Posterior cingulate gyrus (tissue), 11 donors: ENCODE data around the gene EIPR1.

Source experiments
- DNase-seq, 10 donors: peaks; one replicate each; pipeline versions ENCODE4 v3.0.0 to v3.0.0-alpha.2; 2020 to 2021; ENCODE audit warnings: mixed read lengths in 3 of 10
- intact Hi-C: fragments of 100-400 bp; cut with DNase I; formaldehyde crosslinking; loops from one replicate; pipeline ENCODE4 v1.15.1; 2023

Gene EIPR1

DNA sequence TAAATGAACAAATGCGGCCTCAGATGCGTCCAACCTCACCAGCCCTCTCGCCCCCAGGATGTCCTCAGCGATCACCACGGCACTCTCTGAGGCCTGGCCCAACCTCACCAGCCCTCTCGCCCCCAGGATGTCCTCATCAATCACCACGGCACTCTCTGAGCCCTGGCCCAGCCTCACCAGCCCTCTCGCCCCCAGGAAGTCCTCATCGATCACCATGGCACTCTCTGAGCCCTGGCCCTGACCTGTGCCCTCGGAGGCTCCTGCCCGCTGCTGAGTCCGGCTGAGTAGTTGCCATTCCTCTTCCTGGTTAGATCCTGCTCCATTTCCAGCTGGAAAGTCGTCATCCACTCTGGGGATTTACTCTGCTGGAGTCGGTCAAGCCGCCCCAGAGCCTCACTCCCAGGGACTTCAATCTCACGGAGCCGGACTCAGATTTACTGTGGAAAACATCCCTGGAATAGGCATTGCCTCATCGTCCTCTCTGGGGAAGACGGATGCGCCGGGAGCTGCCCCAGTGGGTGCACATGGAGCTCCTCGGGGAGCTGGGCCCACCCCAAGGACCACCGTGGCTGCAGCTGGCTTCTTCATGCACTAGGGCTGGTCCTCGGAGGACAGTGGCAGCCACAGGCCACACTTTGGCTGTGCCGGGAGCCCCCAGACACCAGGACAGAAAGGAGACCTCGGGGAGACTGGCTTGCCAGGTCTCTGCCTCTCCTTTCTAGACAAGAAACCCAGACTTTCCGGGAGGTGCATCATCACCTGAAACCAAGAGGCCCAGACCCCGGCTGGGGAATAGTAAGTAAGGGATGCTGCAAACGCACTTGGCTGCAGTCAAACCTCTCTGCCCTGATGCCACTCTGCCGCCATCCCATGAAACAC is 230.6 kb downstream of the EIPR1 start:
- no peak for DNase-seq
- intact Hi-C loops: no loop called here

DNA sequence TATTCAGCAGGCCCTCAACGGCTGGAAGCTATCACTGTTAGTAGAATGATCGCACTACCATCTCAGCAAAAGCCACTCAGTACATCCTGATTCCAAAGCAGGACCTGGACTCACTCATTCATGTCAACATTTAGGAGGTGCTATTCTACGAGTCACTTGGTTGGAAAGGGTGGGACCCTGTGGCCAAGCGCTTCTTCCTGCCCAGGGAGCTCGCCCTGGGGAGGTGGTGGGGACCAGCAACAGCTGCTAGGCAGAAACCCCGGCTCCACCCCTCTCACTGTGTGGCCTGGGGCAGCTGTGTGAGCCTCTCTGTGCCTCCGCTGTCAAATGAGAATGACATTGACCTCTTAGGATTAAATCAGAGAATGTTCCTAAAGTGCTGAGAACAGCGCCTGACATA is 231.4 kb downstream of the EIPR1 start:
- no peak for DNase-seq
- intact Hi-C loops: no loop called here

DNA sequence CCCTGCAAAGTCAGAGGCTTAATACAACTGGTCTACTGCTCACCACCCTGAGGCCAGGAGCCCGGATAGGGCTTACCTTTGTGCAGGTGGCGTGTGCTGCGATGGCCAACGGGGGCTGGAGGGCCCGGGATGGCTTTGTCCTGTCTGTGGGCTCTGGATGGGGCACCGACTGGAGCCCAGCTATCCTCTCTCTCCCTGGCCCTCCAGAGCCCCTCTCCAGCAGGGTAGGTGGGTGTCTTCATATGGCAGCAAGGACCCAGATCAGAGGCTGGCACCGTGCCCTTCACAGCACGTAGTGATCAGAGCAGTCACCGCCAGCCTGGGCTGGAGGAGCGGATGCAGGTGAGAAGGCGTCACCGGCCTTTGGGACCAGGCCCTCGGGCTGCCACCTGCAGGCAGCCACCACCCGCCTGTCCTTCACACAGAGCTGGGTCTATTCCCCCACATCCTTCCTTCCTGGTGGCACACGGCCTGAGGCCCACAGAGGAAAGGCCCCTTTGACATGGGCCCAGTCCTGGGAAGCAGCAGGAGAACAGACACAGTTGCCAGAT is 232.1 kb downstream of the EIPR1 start:
- intact Hi-C loops: no loop called here
- no peak for DNase-seq

DNA sequence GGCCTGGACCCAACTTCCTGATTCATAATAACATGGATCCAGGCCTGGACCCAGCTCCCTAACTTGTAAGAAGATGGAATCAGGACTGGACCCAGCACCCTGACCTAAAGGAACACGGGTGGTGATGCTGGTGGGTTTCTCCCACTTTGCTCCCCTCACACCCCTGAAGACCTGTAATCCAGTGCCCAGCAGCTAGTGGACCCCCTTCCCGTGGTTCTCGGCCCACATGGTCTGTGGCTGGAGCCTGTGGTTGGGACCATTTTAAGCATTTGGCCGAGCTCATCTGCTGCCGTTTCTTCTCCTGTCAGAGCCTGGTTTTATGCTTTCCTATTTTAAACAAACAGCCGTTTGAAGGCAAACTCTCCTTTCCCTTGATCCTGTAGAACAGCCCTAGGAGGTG is 232.8 kb downstream of the EIPR1 start:
- DNase-seq: no peak
- intact Hi-C loops: no loop called here

DNA sequence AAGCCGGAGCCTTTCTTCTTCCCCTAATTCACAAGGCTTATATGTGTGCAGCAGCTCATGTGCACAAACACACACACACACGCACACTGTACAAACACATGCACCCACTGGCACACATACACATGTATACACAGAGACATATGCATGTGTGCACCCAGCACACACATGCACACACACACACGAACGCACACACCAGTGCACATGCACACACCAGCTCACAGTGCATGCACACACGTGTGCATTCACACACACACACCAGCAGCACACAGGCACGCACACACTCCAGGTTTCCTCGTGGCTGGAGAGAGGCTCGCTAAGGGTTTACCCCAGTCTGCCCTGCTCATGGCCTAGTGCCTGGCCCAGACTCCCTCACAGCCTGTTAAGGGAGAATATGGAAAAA is 234.0 kb downstream of the EIPR1 start:
- intact Hi-C loops: no loop called here
- DNase-seq: no peak

DNA sequence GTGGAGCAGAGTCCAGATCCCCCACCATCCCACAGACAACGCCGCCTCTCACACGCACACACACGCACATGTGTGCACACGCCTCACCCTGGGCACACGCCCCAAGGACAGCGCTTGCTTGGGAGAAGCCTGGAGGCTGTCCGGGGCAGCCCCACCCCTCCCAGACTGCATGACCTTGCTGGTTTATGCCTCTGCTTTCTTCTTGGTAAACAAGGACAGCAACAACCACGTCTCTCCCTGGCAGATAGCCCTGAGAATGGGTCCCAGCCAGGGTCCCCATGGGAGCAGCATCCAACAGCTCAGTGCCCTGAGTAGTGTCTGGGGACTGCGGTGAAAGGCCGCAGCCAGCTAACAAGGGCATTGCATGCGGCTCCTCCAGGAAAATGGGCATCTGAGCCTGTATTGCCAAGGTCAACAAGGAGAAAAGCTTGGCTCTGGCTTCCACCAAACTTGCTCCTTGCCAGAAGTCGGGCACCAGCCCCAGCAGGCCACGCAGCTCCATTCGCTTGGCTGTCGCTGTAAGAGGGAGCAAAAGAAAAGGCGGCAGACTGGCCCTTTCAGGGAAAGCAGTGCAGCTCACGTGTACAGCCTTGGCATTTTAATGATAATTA is 234.6 kb downstream of the EIPR1 start:
- DNase-seq: peak in 5 of 10 donors; percentile 29 to 84 (median 56)
- intact Hi-C loops: no loop called here

DNA sequence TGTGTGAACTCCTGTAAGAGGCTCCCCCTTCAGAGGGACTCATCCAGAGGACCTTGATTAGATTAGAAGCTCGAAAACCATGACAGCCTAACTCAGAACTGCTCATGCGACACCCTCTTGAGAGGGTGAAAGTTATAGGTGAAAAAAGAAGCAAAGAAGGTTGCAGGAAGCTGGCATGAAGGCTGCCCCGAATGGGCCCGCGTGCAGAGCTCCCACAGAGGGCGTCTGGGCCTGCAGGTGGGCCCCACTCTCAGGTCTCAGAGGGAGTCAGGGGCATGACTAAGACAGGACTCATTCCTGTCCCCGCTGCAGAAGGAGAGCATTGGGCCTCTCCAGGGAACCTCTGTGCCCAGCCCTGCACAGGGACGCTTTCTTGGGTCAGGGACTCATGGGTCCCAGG is 235.4 kb downstream of the EIPR1 start:
- intact Hi-C loops: no loop called here
- no peak for DNase-seq

DNA sequence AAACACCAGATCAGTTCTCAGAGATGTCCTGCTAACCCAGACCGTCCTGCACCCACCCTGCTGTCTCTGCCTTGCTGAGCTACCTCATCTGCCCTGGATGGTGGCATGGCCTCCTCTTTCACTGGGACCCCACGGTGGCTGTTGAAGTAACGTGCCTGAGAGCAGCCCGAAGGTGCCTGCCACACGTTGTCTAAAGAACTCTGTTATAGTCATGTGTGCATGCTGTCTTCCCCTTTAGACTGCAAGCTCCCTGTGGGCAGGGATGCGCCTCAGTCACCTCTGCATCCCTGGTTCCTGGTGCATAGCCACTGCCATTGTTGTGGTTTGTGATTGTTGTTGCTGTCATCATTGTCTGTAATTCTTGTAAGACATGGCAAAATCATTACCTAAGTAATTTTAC is 235.9 kb downstream of the EIPR1 start:
- intact Hi-C loops: no loop called here
- no peak for DNase-seq

DNA sequence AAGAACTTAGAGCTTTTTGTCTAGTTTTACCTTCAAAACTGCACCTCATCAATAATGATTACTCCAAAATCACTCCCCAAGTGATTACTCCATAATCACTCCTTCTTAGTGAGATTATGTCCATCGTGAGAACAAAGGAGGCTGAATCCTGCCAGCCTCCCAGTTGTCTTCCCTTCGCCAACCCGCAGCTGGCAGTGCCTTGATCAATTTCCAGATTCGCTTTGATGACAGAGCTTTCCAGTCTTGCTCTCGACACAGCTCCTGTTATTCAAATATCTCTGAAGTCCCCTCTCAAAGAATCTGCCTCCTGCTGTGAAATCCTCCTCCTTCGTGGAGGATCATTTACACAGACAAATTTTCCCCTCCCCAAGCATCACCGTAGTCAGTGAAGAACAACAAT is 237.7 kb downstream of the EIPR1 start:
- intact Hi-C loops: no loop called here
- no peak for DNase-seq
